NCI-H128 (cell line): Measurements from ENCODE around the gene KAZN.
"Not testable (repeated sequence)": the region's sequence is repeated elsewhere in the genome, so short reads cannot be mapped to it uniquely, and the experiment has no call there.

Experiments used
- DNase-seq: peaks from one replicate; lab custom pipeline; 2025; ENCODE audit not compliant: unreplicated experiment; lab: John Stamatoyannopoulos, UW

Gene KAZN

DNA sequence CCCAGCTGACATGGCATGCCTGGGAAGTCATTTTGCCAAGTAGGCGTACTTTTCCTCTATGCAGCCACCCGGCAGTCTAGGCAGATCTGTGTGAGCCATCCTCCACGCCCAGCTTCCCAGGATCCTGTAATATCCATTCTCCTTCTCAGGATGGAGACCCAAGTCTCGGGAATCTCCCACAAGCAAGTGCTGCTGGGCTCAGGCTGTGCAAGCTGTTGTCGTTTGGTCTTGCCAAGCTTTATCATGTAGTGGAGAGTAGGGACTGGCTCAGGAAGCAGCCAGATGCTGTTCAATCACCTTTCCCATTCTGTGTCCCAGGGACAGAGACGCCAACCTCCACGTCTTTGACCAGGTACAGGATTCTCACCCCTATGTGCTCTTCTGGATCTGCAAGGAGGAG lies 363.9 kb downstream of the KAZN start:
- no peak for DNase-seq

DNA sequence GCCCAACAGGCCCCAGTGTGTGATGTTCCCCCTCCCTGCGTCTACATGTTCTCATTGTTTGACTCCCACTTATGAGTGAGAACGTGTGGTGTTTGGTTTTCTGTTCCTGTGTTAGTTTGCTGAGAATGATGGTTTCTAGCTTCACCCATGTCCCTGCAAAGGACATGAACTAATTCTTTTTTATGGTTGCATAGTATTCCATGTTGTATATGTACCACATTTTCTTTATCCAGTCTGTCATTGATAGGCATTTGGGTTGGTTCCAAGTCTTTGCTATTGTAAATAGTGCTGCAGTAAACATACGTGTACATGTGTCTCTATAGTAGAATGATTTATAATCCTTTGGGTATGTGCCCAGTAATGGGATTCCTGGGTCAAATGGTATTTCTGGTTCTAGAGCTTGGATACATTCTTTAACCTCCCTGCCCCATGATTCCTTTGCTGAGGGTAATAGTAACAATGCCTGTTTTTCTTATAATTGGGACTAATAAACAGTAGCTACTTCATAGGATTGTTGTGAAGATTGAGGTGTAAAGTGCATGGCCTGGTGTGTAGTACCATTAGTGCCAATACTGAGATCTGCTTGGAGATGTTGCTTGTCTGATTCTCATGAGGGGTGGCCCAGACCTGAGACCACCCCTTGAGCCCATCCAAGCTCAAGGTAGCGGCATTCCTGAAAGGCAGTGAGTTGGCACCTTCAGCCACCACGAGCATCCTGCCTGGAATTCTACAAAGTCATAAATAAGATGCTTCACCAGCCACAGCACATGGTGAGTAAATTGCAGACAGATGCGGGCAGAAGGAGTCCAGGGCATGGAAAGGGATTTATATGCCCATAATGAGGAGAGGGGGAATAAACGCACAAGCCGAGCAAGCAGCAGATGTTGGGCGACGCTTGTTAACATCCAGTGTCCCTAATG lies 365.6 kb downstream of the KAZN start:
- not testable (repeated sequence) for DNase-seq

DNA sequence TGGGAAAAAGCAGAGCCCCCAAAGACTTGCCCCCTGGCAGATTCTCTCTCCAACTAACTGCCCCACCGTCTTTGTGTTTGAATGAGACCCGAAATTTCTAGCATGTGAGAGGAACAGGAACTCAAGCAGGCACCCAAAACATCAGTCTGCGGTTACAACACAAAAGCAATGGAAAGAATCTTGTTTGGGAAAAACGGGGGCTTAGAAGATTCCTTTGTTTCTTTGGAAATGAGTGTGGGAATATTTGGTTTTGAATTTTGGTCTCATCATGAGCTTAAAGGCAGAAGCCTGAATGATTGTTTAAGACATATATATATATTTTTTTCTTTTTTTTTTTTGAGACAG lies 366.2 kb downstream of the KAZN start:
- DNase-seq = no peak

DNA sequence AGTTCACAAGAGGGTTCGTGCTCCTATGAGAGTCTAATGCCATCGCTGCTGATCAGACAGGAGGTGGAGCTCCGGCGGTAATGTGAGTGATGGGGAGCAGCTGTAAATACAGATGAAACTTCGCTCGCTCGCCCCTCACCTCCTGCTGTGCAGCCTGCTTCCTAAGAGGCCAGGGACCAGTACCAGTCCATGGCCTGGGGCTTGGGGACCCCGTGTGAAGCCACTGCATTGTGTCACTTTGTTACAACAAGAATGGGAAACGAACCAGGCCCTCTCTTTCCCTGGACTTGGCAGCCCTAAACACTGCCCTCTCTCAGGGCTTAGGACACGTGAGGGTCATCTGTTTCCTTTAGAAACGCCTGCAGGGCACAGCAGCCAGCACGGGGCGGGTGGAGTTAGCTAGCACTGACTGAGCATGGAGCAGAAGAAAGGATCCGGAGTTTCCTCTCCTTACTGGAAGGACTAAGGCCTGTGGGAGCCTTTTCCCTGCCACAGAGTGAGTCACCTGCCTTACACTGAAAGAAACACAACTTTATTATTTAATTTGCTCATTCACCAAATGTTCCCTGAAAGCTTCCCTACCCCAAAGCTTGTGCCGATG lies 369.9 kb downstream of the KAZN start:
- no peak for DNase-seq

DNA sequence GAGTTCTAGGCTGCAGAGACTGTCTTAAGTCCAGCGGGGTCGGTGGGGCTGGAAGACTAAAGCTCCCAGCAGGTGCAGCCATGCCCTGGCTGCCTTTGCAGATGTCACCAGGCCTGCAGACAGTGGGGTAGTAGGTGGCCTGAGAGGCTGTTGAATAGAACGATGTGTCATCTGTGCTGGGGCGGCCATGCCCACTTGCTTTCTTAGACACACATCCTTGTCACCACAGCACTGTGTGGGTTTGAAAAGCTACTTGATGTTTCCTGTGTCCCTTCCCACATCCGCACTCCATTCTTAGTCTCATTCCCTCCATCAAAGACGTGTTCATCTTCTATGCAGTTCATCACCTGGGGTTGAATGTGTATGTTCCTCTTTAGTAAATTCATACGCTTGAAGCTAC lies 370.5 kb downstream of the KAZN start:
- no peak for DNase-seq

DNA sequence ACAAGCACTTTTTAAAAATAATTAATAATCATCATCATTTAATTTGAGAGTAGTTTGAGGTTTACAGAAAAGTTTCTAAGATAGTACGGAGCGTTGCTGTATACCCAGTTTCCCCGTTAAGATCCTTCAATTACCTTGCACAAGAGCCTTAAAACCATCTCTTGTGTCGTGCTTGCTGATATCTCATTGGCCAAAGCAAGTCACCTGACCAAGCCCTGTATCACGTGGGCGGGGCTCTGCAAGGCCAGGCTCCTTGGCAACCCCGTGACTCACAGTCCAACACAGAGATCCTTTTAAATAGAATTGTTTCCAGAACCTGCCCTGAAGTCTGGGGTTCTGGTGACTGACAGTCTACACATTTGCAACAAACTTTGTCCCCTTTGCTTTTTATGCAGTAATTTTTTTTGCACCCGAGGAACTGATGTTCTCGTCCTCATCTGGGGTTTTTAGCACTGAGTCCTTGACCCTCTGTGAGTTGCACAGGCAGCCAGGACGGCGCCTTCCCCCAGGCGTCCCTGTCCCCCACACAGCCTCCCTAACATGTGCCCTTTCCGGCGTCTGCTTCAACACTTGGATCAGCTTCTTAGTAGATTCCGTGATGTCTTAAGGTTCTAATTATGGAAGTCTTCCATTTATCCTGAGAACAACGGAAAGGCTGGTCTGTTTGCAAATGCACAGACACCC lies 371.8 kb downstream of the KAZN start:
- DNase-seq = no peak

DNA sequence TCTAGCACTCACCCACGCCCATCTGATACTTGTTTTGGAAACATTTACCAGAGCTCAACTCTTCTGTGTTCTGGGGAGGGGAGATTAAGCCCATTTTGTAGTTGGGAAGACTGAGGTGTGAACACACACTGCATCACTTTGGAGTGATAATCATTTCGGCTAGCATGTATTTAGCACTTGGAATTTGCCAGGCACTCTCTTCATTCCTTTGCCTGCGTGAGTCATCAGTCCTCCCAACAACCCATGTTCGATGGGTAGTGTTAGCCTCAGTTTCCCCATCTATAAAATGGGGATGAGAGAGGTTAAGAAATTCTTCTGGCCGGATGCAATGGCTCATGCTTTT lies 372.3 kb downstream of the KAZN start:
- DNase-seq = no peak

DNA sequence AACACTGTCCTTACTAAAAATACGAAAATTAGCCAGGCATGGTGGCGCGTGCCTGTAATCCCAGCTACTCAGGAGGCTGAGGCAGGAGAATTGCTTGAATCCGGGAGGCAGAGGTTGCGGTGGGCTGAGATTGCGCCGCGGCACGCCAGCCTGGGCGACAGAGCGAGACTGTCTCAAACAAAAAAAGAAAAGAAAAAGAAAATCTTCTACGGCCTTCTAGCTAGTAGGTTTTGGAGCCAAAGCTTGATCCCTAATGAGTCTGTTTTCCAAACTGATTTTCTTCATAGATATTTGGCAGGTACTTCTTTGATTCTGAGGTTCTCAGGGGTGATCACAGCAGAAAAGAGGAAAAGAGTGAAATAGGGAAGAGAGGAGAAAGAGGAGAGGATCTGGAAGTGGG lies 372.7 kb downstream of the KAZN start:
- DNase-seq = no peak

DNA sequence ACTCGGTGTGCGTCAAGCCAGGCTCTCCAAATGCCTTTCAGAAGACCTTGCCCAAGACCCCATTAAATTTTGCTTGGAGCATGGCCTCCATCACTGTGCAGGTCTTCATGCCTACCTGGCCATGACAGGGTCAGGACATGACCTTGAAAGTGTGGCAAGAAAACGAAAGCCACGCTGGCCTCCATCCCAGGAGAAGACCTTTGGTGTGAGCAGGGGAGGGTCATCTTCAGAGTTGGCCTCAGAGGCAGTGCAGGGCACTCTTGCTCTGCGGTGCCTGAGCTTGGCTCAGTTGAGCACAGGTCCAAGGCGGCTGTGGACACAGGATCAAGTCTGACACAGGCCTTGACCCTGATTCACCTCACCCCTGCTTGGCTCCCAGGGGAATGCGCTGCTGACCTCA lies 373.6 kb downstream of the KAZN start:
- no peak for DNase-seq

DNA sequence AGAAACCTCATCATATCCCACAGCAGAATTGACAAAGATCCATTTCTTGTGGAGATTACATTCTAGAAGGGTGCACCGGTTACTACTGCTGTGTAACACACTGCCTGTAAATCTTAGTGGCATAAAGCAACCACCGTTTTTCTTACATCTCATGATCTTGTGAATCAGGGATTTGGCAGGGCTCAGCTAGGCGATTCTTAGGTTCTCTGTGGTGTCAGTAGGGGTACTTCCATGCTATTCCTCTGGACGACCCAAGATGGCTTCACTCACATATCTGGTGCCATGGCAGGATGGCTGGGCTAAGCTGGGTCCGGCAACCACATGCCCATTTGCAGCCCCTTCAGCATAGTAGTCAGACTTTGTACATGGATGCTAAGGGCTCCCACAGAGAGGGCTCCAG lies 375.3 kb downstream of the KAZN start:
- no peak for DNase-seq

DNA sequence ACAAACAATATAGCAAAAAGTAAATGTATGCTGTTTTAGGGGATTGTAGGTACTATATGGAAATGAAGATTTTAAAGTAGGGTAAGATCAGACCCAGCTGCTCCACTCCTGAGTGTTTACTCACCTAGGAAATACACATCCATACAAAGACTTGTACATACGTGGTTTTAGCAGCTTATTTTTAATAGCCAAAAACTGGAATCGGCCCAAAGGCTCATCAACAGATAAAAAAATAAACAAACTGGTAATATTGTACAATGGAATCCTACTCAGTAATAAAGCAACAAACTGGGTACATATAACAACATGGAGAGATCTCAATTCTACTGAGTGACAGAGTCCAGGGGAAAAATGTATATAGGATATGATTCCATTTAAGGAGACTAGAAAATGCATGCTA lies 375.9 kb downstream of the KAZN start:
- no peak for DNase-seq

DNA sequence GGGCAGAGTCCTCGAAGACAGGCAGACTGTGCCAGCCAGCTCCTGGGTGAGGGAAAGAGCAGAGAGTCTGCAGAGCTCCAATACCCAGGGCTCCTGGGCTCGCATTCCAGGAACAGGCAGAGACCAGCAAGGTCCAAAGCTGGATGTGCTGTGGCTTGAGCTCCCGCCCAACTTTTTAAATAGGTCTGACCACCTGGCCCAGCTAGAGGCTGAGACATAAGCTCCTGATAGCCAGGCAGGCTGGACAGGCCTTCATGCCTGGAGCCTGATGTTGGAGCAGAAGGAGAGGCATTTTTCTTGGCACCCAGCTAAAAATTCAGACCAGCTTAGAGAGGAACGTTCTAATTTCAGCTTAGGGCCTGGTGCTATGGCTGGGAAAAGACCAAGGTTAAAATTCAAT lies 376.6 kb downstream of the KAZN start:
- DNase-seq = no peak

DNA sequence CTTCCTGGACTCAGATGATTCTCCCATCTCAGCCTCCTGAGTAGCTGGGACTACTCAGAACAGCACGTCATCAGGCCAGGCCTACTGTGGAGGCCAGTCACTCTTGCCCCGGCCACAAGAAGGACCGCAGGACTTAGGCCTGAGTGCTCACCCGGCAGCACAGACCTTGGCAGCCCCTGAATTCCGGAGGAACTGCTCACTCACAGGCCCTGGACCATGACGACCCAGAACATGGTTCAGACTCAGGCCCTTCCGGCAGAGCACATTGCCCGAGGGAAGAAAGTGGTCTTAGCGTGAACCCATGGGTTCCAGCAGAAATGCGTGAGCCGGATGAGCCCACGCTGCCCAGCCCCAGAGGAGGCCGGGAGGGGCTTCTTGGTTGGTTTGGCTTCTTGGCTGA lies 377.8 kb downstream of the KAZN start:
- DNase-seq = no peak

DNA sequence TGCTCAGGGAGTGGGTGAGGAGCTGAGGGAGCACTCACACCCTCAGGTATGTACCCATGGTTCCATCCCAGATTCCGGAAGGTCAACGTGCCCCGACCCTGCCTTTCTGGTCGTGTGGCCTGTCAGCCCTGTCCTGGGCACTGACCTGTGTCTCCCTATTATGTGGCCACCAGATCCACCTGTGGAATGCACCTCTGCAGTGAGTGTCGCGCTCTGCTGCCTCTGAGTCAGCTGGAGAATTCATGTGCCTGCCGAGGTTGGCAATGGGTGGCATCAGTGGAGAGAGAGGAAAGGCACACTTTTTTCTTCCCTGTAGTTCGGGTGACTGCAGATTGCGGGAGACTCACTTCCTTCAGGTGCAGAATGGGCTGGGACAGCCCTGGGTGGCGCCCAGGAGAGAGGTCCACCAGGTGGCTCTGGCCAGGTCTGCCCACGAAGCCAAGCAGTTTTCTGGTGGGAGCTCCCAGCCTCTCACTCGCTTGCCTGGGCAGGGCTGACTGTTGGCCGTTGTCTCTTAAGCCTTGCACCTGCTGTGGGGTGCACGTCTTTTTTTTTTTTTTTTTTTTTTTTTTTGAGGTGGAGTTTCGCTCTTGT lies 378.9 kb downstream of the KAZN start:
- no peak for DNase-seq

DNA sequence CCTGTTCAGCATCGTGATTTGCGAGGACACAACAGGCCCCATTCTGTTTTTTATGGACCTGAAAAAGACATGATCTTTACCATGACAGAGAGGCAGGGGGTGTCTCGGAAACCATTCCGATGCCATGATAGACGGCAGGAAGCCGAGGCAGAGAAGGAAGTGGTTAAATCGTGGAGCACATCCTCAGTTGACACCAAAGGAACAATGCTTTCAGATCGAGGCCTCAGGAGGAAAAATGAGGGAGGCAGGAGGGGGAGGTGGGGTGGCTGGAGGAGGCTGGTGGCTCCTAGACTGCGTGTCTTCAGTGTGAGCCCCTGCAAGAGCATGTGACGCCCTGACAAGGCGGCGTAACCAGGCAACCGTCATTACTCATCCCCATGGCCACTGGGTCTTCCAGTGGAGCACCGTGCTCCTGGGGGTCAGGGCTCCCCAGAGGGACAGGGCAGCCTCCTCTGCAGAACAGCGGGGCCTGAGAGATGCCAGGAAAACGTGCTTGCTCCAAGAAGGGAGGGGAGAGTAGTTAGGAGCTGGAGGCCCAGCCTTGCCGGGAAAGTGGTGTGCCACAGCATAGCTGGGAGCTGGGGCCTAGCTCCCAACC lies 382.2 kb downstream of the KAZN start:
- no peak for DNase-seq

DNA sequence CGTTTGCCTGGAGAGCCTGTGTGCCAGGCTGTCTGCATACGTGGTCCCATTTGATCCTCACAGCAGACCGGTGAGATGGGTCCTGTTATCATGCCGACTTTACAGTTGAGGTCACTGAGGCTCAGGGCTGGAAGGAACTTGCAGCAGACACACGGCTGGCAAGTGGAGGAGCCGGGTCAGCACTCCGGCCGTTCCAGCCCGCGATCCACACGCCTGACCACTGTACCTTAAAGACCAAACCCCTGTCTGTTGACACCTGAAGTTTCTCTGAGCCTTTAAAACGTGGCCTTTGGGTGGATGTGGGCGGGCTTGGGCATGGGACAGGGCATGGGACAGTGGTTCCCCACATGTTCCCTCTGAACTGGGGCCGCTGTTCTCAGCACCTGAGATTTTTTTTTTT lies 383.5 kb downstream of the KAZN start:
- DNase-seq = no peak

DNA sequence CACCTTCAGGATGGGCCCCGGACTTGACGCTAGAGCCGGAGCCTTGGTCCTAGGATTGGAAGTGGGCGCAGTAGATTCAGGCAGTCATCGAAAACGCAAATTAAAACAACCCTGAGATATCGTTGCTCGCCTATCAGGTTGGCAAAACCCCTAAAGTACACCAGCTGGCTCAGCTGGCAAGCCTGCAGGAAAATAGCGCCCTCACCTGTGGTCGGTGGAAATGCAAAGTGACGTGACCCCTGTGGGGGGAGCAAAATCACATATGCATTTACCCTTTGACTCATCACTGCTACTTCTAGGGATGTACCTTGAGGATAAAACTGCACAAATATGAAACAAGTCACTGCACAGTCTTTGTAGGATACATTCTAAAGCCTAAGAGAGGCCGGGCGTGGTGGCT lies 384.8 kb downstream of the KAZN start:
- DNase-seq = no peak

DNA sequence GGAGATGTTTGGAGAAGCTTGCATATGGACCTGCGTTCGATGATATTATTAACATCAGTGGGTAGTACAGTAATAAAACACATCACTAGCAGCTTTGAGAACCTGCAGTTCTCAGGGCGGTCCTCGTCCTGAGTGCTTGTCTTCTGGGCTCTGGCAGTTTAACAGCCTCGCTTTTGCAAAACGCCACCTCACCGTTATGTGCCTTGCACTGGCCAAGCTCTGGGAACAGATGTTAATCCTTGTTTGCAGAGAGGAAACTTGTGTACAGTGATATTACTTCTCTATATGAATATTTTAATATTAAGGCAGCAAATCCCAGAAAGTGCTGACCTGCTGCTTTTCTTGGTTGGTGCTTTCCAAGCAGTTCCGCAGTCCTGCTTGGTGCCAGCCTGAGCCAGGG lies 387.7 kb downstream of the KAZN start:
- DNase-seq = no peak

DNA sequence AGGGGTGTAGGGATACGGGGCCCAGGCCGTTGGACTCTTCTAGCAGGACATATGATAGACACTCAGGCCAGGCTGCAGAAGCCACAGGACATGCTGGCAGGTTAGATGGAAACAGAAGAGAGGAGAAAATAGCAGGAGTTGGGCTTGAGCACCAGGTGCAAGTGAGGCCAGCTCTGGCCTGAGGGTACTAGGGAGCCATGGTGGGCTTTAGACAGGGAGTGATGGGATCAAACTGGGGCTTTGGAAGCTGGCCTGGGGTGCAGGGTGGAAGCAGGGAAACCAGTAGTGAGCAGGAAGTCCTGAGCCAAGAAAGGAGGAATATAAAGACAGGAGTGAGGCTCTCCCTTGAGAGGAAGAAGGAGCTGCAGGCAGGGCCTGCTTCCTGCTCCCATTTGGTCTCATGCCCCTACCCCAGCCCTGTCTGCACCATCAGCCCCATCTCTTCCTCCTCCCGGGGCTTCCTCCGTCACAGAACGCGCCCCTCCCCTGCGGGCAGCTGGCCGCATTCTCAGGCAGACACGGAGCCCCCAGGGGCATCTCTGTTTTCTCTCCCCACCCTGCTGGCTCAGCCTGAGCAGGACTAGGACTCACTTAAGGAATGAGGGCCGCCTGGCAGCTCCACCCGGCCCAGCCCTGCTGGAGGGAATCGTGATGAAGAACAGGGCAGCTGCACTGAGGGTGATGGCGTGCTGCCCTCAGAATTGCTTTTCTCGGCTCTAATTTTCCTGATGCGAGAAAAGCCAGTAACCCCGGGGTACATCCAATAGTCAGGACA lies 389.5 kb downstream of the KAZN start:
- DNase-seq = no peak

DNA sequence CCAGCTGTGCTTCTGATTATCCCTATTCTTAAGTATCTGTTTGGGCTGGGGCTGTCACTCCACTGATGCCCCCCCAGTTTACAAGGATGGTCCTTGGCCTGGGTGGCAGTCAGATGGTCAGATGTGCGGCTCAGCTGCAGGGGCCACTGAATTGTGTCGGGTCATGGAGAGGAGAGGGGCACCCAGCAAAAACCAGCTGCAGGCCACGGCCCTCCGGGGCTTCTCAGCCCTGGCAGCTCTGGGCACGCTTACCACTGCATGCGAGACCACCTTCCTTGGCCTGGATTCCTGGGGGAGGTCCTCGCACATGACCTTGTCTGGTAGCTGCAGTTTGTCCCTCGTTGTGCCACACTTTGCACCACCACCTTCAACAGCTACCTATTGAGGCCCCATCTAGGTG lies 390.2 kb downstream of the KAZN start:
- no peak for DNase-seq
